GM12891 (cell line): Measurements from ENCODE around the gene IRAK3.

Experiments
- POLR2A ChIP-seq: IDR thresholded peaks from 2 replicates; pipeline ENCODE4 v1.6.1; 2011; ENCODE audit warnings: low read depth, low read length, control low read depth
- POLR2AphosphoS5 ChIP-seq: IDR thresholded peaks from 2 replicates; pipeline ENCODE4 v1.6.1; 2011; ENCODE audit warnings: low read depth, low read length, control low read depth

DNA sequence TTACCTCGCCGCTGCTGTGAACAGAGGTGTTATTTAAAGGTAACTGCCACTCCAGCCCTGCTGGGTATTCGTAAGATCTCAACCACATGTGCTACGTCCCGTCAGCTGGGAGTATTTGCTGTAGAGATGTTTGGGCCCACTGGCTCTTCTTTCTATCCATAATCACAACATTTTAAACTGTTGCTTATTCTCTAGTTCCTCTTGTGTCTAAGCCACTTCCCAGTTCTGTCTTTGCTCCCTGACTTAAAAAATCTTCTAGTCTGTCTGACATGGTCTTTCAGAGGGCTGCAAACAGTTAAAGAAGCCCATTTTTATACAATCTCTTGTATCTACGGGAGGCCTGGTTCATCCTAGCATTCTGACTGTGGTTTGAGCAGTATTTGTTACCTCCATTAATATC, 80.1 kb downstream of the IRAK3 start:
- TF ChIP-seq POLR2A = no peak
- no peak for TF ChIP-seq POLR2AphosphoS5
